ENCODE measurements around the gene LCN9.

The LCN9 gene

GRCh38 chr9:135673941-135674340 is 10.8 kb downstream of the LCN9 start:
- no peak overlapping the region for H3K4me3 ChIP-seq (ENCODE audit: low read length)
- no peak for DNase-seq (ENCODE audit: low read depth)
- no peak for TF ChIP-seq CTCF (conservative IDR thresholded peaks at IDR 0.05; ENCODE audit: low read depth, low read length)

GRCh38 chr9:135674977-135675376 is 11.9 kb downstream of the LCN9 start:
- no peak for TF ChIP-seq CTCF (conservative IDR thresholded peaks at IDR 0.05; ENCODE audit: low read depth, low read length)
- DNase-seq (ENCODE audit: low read depth) = no peak
- no peak overlapping the region for H3K4me3 ChIP-seq (ENCODE audit: low read length)

DNA sequence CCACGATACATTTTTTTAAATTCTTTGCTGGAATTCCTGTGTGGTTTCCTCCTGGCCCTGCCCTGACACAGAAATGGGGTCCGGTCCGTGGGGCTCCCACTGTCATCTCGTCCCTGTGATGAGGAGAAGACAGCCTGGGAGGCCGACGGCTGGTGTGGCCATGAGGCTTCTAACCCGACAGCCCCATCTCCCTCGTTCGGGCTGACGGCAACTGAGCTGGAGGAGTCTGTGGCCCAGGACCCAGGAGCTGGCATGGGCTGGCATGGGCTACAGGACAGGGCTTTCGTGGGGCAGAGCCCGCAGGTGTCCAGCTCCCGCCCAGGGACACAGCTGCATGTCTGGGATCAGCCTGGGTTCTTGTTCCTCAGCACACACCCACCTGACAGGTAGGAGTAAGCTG is 13.8 kb downstream of the LCN9 start:
- no peak for DNase-seq (ENCODE audit: low read depth)
- TF ChIP-seq CTCF (conservative IDR thresholded peaks at IDR 0.05; ENCODE audit: low read depth, low read length) = no peak
- H3K4me3 ChIP-seq (ENCODE audit: low read length) = no peak overlapping the region

GRCh38 chr9:135677641-135678168 is 14.6 kb downstream of the LCN9 start:
- no peak for DNase-seq (ENCODE audit: low read depth)
- no peak overlapping the region for H3K4me3 ChIP-seq (ENCODE audit: low read length)
- TF ChIP-seq CTCF (conservative IDR thresholded peaks at IDR 0.05; ENCODE audit: low read depth, low read length) = no peak

DNA sequence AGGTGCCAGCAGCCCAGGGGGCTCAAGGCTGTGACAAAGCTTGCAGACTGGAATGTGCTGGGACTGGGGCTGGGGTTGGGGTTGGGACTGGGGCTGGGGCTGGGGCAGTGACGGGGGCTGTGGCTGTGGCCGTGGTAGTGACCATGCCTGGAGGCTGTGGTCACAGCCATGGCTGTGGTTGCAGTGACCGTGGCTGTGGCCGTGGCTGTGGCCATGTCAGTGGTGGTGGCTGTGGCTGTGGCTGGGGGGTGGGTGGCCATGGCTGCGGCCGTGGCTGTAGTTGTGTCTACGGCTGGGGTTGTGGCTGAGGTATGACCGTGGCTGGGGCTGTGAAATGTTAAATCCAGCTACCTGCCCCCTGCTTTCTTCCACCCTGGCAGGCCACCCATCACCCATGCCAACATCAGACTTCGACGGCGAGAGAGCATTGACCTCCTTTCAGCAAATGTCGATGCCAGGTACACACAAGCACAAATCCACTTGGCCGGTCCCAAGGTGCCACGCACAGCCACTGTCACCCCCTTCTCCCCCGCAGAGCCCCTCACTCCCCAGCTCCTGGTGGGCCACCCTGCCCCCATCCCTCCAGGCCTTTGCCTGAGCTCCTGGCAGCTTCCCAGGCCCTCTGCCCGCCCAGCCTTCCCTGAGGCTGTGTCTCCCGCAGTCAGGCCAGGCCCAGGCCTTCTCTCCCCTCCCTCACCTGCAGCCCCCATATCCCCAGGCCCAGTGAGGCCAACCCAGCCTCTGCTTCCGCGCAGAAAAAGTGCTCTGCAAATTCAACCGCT is 15.3 kb downstream of the LCN9 start:
- DNase-seq (ENCODE audit: low read depth) = no peak
- TF ChIP-seq CTCF (conservative IDR thresholded peaks at IDR 0.05; ENCODE audit: low read depth, low read length) = no peak
- no peak overlapping the region for H3K4me3 ChIP-seq (ENCODE audit: low read length)

GRCh38 chr9:135680056-135680455 is 16.9 kb downstream of the LCN9 start:
- no peak overlapping the region for H3K4me3 ChIP-seq (ENCODE audit: low read length)
- no peak for DNase-seq (ENCODE audit: low read depth)
- TF ChIP-seq CTCF (conservative IDR thresholded peaks at IDR 0.05; ENCODE audit: low read depth, low read length) = no peak

- DNase-seq (ENCODE audit: low read depth) = no peak
- H3K4me3 ChIP-seq (ENCODE audit: low read length) = no peak overlapping the region
- TF ChIP-seq CTCF (conservative IDR thresholded peaks at IDR 0.05; ENCODE audit: low read depth, low read length) = no peak
Measured at GRCh38 chr9:135681161-135681560, 18.1 kb downstream of the LCN9 start.

Measured in retinal pigment epithelial cell (primary cell).